CD4-positive, alpha-beta memory T cell (primary cell): ENCODE results near the gene BDP1. TPM values are rescaled to one million over a fixed set of nuclear protein-coding genes. Genes with fewer than 3 reads are reported as not detected.
A peak's percentile ranks its signal among the peaks of the same experiment; 100 is the strongest.
"Not testable (repeated sequence)": the region's sequence is repeated elsewhere in the genome, so short reads cannot be mapped to it uniquely, and the experiment has no call there.

Source experiments
- CTCF ChIA-PET: fragments of 350-600 bp; sonication (Branson Sonifier 250); formaldehyde crosslinking; loops from one replicate; lab custom pipeline; 2021; ENCODE audit warnings: inconsistent platforms; ENCODE audit not compliant: partially characterized antibody; lab: Charles Lee
- POLR2A ChIA-PET: fragments of 350-600 bp; sonication (Branson Sonifier 250); formaldehyde crosslinking; loops from one replicate; lab custom pipeline; 2021; ENCODE audit not compliant: partially characterized antibody; lab: Charles Lee
- DNase-seq, 5 donors: peaks; one replicate each; pipeline versions ENCODE4 v3.0.0 to v3.0.0-alpha.2; 2020 to 2022; ENCODE audit warnings: mixed read lengths in 1 of 5
- H3K27ac ChIP-seq: one replicate; pipeline ENCODE4 v1.7.0; 2013; ENCODE audit warnings: low read depth, low read length
- H3K27me3 ChIP-seq: 2 replicates; pipeline ENCODE4 v1.7.0; 2013; ENCODE audit warnings: mild to moderate bottlenecking, low read length, moderate library complexity; ENCODE audit not compliant: insufficient read depth
- H3K36me3 ChIP-seq: 2 replicates; pipeline ENCODE4 v1.7.0; 2013; ENCODE audit warnings: mild to moderate bottlenecking, low read length, moderate library complexity; ENCODE audit not compliant: insufficient read depth
- H3K4me1 ChIP-seq: 2 replicates; pipeline ENCODE4 v1.7.0; 2013; ENCODE audit warnings: mild to moderate bottlenecking, low read length, moderate library complexity; ENCODE audit not compliant: insufficient read depth
- H3K4me3 ChIP-seq, 2 donors: one replicate each; pipeline ENCODE4 v1.7.0; 2013; ENCODE audit warnings: low read length in 2 of 2, mild to moderate bottlenecking in 1 of 2
- H3K9me3 ChIP-seq, 2 donors: one replicate each; pipeline ENCODE4 v1.7.0; 2013; ENCODE audit warnings: low read length in 2 of 2, control low read depth in 1 of 2; ENCODE audit not compliant: control insufficient read depth in 1 of 2
- H3K27ac Mint-ChIP-seq, 7 donors: one replicate each; pipeline ENCODE4 v1.8.0; 2020 to 2021; ENCODE audit warnings: mixed read lengths in 7 of 7, mild to moderate bottlenecking in 6 of 7, inconsistent platforms in 3 of 7, moderate library complexity in 3 of 7
- H3K27me3 Mint-ChIP-seq, 2 donors: one replicate each; pipeline ENCODE4 v1.8.0; 2020 to 2021; ENCODE audit warnings: mixed read lengths in 2 of 2
- H3K36me3 Mint-ChIP-seq, 2 donors: one replicate each; pipeline ENCODE4 v1.8.0; 2020 to 2021; ENCODE audit warnings: mixed read lengths in 2 of 2, inconsistent platforms in 1 of 2, mild to moderate bottlenecking in 1 of 2
- H3K4me1 Mint-ChIP-seq, 4 donors: one replicate each; pipeline ENCODE4 v1.8.0; 2020 to 2021; ENCODE audit warnings: mixed read lengths in 4 of 4, mild to moderate bottlenecking in 1 of 4
- H3K4me3 Mint-ChIP-seq, 8 donors: one replicate each; pipeline ENCODE4 v1.8.0; 2020 to 2021; ENCODE audit warnings: mixed read lengths in 8 of 8, mild to moderate bottlenecking in 7 of 8, moderate library complexity in 6 of 8, inconsistent platforms in 3 of 8
- H3K9me3 Mint-ChIP-seq, 8 donors: one replicate each; pipeline ENCODE4 v1.8.0; 2020 to 2021; ENCODE audit warnings: mixed read lengths in 8 of 8, mild to moderate bottlenecking in 5 of 8, inconsistent platforms in 3 of 8, moderate library complexity in 1 of 8
- intact Hi-C: fragments of 100-400 bp; cut with micrococcal nuclease; formaldehyde crosslinking; loops from one replicate; pipeline ENCODE4 v1.15.1; 2023
- polyA plus RNA-seq, 2 donors: library from polyadenylated mRNA; unstranded; fragments of 300-500 nt; fragmentation: Illumina TruSeq; gene quantifications; one replicate each; pipeline ENCODE4 v1.2.3, GENCODE V29; 2021
- total RNA-seq, 2 experiments: library from RNA; stranded (reverse); gene quantifications; one replicate each; pipeline ENCODE4 v1.2.3, GENCODE V29; 2021

BDP1 gene
- total and polyA plus RNA-seq, 4 experiments from 2014 or later, result 3.8 to 47.9 (median 32.1) TPM

GRCh38 chr5:71498756-71499155 lies 43.3 kb downstream of the BDP1 start:
- H3K27ac Mint-ChIP-seq, DNase-seq, H3K4me3 ChIP-seq, H3K4me3 Mint-ChIP-seq, H3K27ac ChIP-seq, H3K9me3 Mint-ChIP-seq, intact Hi-C loops, POLR2A ChIA-PET, H3K27me3 ChIP-seq, H3K4me1 ChIP-seq, H3K4me1 Mint-ChIP-seq, H3K9me3 ChIP-seq, H3K27me3 Mint-ChIP-seq: not testable (repeated sequence)
- H3K36me3 Mint-ChIP-seq, result peaks cover 38 to 59% of the 10 kb centered on the region in 2 donors
- CTCF ChIA-PET, result interaction anchor here (2.9 kb wide), 1 partner anchor 23 kb away, joined by 8 read pairs; no protein-coding TSS in a partner anchor
- H3K36me3 ChIP-seq, result peaks cover 25% of the 10 kb centered on the region

DNA sequence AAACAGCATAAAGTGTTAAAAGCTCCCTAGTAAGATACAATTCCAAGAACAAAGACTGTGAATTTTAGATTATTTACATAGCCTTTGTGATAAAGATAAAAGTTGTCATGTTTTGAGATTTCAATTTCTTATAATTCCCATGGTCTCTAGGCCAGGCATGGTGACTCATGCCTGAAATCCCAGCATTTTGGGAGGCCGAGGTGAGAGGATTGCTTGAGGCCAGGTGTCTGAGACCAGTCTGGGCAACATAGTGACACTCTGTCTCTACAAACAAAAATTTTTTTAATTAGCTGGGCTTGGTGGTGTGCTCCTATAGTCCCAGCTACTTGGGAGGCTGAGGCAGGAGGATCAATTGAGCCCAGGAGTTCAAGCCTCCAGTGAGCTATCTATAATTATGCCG lies 48.1 kb downstream of the BDP1 start:
- no peak for DNase-seq
- no peaks in the 10 kb centered on the region for H3K9me3 ChIP-seq
- H3K4me3 Mint-ChIP-seq, result no peak overlapping the region
- H3K9me3 Mint-ChIP-seq, result no peaks in the 10 kb centered on the region
- ChIA-PET POLR2A (no interaction called here), CTCF (interaction anchor here (1.4 kb wide), 1 partner anchor 29 kb away, joined by 3 read pairs; no protein-coding TSS in a partner anchor)
- no peak overlapping the region for H3K27ac ChIP-seq
- no peaks in the 10 kb centered on the region for H3K4me1 ChIP-seq
- no peak overlapping the region for H3K4me3 ChIP-seq
- H3K27me3 ChIP-seq, result no peaks in the 10 kb centered on the region
- intact Hi-C loops, result no loop called here
- peaks cover 35% of the 10 kb centered on the region for H3K36me3 ChIP-seq
- peaks cover 0 to 2% (median 0%) of the 10 kb centered on the region in 4 donors for H3K4me1 Mint-ChIP-seq
- H3K27me3 Mint-ChIP-seq, result no peaks in the 10 kb centered on the region
- peak overlapping the region in 1 of 7 donors; percentile 41 for H3K27ac Mint-ChIP-seq
- peaks cover 49 to 66% of the 10 kb centered on the region in 2 donors for H3K36me3 Mint-ChIP-seq

GRCh38 chr5:71522151-71522550 lies 66.7 kb downstream of the BDP1 start:
- Mint-ChIP-seq H3K36me3 (peaks cover 41 to 56% of the 10 kb centered on the region in 2 donors), H3K4me3 (no peak overlapping the region), H3K27me3 (no peaks in the 10 kb centered on the region), H3K4me1 (peaks cover 0 to 4% (median 2%) of the 10 kb centered on the region in 4 donors), H3K9me3 (no peaks in the 10 kb centered on the region), H3K27ac (peak overlapping the region in 1 of 7 donors; percentile 55)
- H3K27me3 ChIP-seq, result no peaks in the 10 kb centered on the region
- H3K36me3 ChIP-seq, result peaks cover 42% of the 10 kb centered on the region
- no peaks in the 10 kb centered on the region for H3K4me1 ChIP-seq
- no peak overlapping the region for H3K27ac ChIP-seq
- ChIA-PET POLR2A (interaction anchor here (0.6 to 0.8 kb wide), 2 partner anchors 236 to 1233 kb away, joined by 3 read pairs; no protein-coding TSS in a partner anchor), CTCF (interaction anchor here (0.9 to 1.3 kb wide), 2 partner anchors 11 to 78 kb away, joined by 3 to 4 read pairs; no protein-coding TSS in a partner anchor)
- intact Hi-C loops, result no loop called here
- H3K9me3 ChIP-seq, result no peaks in the 10 kb centered on the region
- no peak for DNase-seq
- no peak overlapping the region for H3K4me3 ChIP-seq

- POLR2A ChIA-PET, intact Hi-C loops, H3K4me3 Mint-ChIP-seq, H3K27me3 Mint-ChIP-seq, CTCF ChIA-PET, H3K4me1 Mint-ChIP-seq, H3K27me3 ChIP-seq, H3K4me1 ChIP-seq, H3K27ac Mint-ChIP-seq, H3K4me3 ChIP-seq, DNase-seq, H3K27ac ChIP-seq, H3K9me3 Mint-ChIP-seq, H3K9me3 ChIP-seq: not testable (repeated sequence)
- peaks cover 33 to 48% of the 10 kb centered on the region in 2 donors for H3K36me3 Mint-ChIP-seq
- peaks cover 25% of the 10 kb centered on the region for H3K36me3 ChIP-seq
Observed at GRCh38 chr5:71525611-71526010, 70.2 kb downstream of the BDP1 start.

- H3K4me3 ChIP-seq, result no peak overlapping the region
- DNase-seq, result no peak
- H3K27ac ChIP-seq, result no peak overlapping the region
- CTCF ChIA-PET, result no interaction called here
- intact Hi-C loops, result no loop called here
- no peaks in the 10 kb centered on the region for H3K9me3 ChIP-seq
- no peak overlapping the region for H3K4me3 Mint-ChIP-seq
- no peaks in the 10 kb centered on the region for H3K4me1 ChIP-seq
- peaks cover 31 to 44% of the 10 kb centered on the region in 2 donors for H3K36me3 Mint-ChIP-seq
- H3K27me3 ChIP-seq, result no peaks in the 10 kb centered on the region
- POLR2A ChIA-PET, result no interaction called here
- peaks cover 10% of the 10 kb centered on the region for H3K36me3 ChIP-seq
- H3K27ac Mint-ChIP-seq, result peak overlapping the region in 2 of 7 donors; percentile 42 to 57
- H3K27me3 Mint-ChIP-seq, result no peaks in the 10 kb centered on the region
- H3K4me1 Mint-ChIP-seq, result peaks cover 0 to 8% (median 4%) of the 10 kb centered on the region in 4 donors
- no peaks in the 10 kb centered on the region for H3K9me3 Mint-ChIP-seq
Observed at GRCh38 chr5:71528206-71528605, 72.8 kb downstream of the BDP1 start.

DNA sequence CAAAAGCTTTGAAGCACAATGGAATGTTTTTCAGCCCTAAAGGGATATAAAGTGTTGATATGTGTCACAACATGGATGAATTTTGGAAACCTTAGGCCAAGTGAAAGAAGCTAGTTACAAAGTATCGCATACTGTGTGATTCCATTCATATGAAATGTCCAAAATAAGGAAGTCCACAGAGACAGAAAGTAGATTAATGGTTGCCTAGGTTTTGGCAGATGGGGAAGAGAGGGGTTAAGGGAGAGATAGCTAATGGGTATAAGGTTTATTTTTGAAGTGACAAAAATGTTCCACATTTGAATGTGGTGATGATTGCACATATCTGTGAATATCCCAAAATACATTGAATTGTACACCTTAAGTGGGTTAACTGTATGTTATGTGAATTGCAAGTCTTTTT lies 74.2 kb downstream of the BDP1 start:
- Mint-ChIP-seq H3K9me3 (no peaks in the 10 kb centered on the region), H3K27me3 (no peaks in the 10 kb centered on the region), H3K4me1 (peaks cover 7 to 11% (median 8%) of the 10 kb centered on the region in 4 donors), H3K27ac (peak overlapping the region in 3 of 7 donors; percentile 10 to 55 (median 55)), H3K36me3 (peaks cover 37 to 44% of the 10 kb centered on the region in 2 donors), H3K4me3 (no peak overlapping the region)
- Histone ChIP-seq H3K4me1 (no peaks in the 10 kb centered on the region), H3K9me3 (no peaks in the 10 kb centered on the region), H3K27ac (no peak overlapping the region), H3K36me3 (no peaks in the 10 kb centered on the region), H3K4me3 (no peak overlapping the region), H3K27me3 (no peaks in the 10 kb centered on the region)
- POLR2A ChIA-PET, result no interaction called here
- CTCF ChIA-PET, result interaction anchor here (1.0 kb wide), 1 partner anchor 72 kb away, joined by 3 read pairs; no protein-coding TSS in a partner anchor
- intact Hi-C loops, result no loop called here
- no peak for DNase-seq

- Mint-ChIP-seq H3K27ac (peak overlapping the region in 2 of 7 donors; percentile 36 to 51), H3K4me3 (no peak overlapping the region), H3K9me3 (peaks cover 0 to 2% (median 0%) of the 10 kb centered on the region in 8 donors), H3K27me3 (no peaks in the 10 kb centered on the region), H3K36me3 (peaks cover 47 to 53% of the 10 kb centered on the region in 2 donors), H3K4me1 (peaks cover 7 to 15% (median 8%) of the 10 kb centered on the region in 4 donors)
- DNase-seq, result no peak
- Histone ChIP-seq H3K36me3 (peaks cover 13% of the 10 kb centered on the region), H3K27me3 (no peaks in the 10 kb centered on the region), H3K9me3 (no peaks in the 10 kb centered on the region), H3K4me3 (no peak overlapping the region), H3K4me1 (no peaks in the 10 kb centered on the region), H3K27ac (no peak overlapping the region)
- intact Hi-C loops, result no loop called here
- ChIA-PET CTCF (interaction anchor here (0.6 to 1.7 kb wide), 2 partner anchors 11 to 30 kb away, joined by 3 to 4 read pairs; no protein-coding TSS in a partner anchor), POLR2A (no interaction called here)
Observed at GRCh38 chr5:71533142-71533541, 77.7 kb downstream of the BDP1 start.
